A549 (cell line): ENCODE measurements around the gene KRT79.

ENCODE experiments used
- CBX2 ChIP-seq: fragments of 200-600 bp; sonication (generic); IDR thresholded peaks from 2 replicates; pipeline ENCODE4 v1.6.1; 2016; ENCODE audit warnings: low read depth, mild to moderate bottlenecking, borderline replicate concordance
- EHMT2 ChIP-seq: fragments of 200-600 bp; sonication (generic); IDR thresholded peaks from 2 replicates; pipeline ENCODE4 v1.6.1; 2016; ENCODE audit warnings: antibody characterized with exemption, low read depth, mild to moderate bottlenecking, moderate library complexity
- EP300 ChIP-seq, 2 experiments: fragments of >200 bp; sonication (Bioruptor Twin); formaldehyde crosslinking; IDR thresholded peaks; 2 replicates in 1 of 2; 3 replicates in 1 of 2; pipeline ENCODE4 v1.6.1; 2016 to 2017
- ESRRA ChIP-seq: fragments of 150-350 bp; IDR thresholded peaks from 2 replicates; pipeline ENCODE4 v1.6.1; 2014; ENCODE audit warnings: mild to moderate bottlenecking, low read length, borderline replicate concordance
- HDAC2 ChIP-seq: fragments of 200-600 bp; sonication (generic); IDR thresholded peaks from 2 replicates; pipeline ENCODE4 v1.6.1; 2016
- JUN ChIP-seq, 2 experiments: fragments of >200 bp; sonication (Bioruptor Twin); formaldehyde crosslinking; IDR thresholded peaks; 2 replicates in 1 of 2; 3 replicates in 1 of 2; pipeline ENCODE4 v1.6.1; 2016 to 2017
- KDM5A ChIP-seq: fragments of 200-600 bp; sonication (generic); IDR thresholded peaks from 2 replicates; pipeline ENCODE4 v1.6.1; 2016; ENCODE audit warnings: antibody characterized with exemption, mild to moderate bottlenecking
- NR3C1 ChIP-seq: fragments of >200 bp; sonication (Bioruptor Twin); formaldehyde crosslinking; IDR thresholded peaks from 3 replicates; pipeline ENCODE4 v1.6.1; 2017
- POLR2A ChIP-seq: IDR thresholded peaks from 2 replicates; pipeline ENCODE4 v1.6.1; 2012; ENCODE audit warnings: mild to moderate bottlenecking, low read length
- RAD21 ChIP-seq, 2 experiments: fragments of >200 bp in 1 of 2; sonication (Bioruptor Twin) in 1 of 2; formaldehyde crosslinking in 1 of 2; IDR thresholded peaks in 1 of 2; conservative IDR thresholded peaks in 1 of 2; 2 replicates in 1 of 2; 3 replicates in 1 of 2; pipeline ENCODE4 v1.6.1; 2012 to 2018; ENCODE audit warnings: inconsistent platforms in 1 of 2
- SREBF2 ChIP-seq: fragments of 450-650 bp; IDR thresholded peaks from 2 replicates; pipeline ENCODE4 v1.6.1; 2014; ENCODE audit warnings: mild to moderate bottlenecking, moderate library complexity
- ZNF302 ChIP-seq: fragments of 250-450 bp; sonication (Bioruptor Pico); IDR thresholded peaks from 2 replicates; pipeline ENCODE4 v1.9.0; 2021; ENCODE audit warnings: inconsistent platforms, mild to moderate bottlenecking, moderate library complexity
- TF ChIP-seq, protein P1 (sequence below): fragments of >200 bp; sonication (Bioruptor Twin); formaldehyde crosslinking; IDR thresholded peaks from 3 replicates; pipeline ENCODE4 v1.5.1; 2016
- TF ChIP-seq, protein P2 (sequence below): fragments of 200-600 bp; sonication (generic); IDR thresholded peaks from 2 replicates; pipeline ENCODE4 v1.6.1; 2016; ENCODE audit warnings: antibody characterized with exemption, mild to moderate bottlenecking, moderate library complexity

DNA sequence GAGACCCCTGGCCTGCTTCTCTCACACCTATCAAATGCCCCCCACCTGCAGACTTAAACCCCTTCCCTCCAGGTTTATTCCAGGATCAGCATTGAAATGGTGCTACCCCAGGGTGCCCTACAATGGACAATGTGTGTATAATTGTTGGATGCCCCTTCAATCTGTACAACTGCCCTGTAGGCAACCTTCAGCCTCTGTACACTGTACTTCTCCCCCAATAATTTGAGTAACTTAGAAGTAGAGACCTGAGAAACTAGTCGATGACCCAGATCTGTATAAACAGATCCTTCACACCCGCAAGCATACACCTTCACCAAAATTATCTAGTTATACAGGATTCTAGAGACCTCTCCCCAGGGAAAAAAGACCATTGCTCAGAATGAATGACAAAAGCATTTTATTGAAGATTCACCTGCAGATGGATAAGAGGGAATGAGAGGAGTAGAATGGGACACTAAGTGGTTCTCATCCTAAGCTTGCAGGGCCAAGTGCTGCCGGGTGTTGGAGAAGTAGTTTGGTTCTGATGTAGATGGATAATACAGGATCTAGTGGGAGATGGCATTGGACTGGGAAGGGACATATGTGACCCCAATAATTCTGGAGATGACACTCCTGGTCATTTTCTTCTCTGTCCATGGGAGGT, 27.8 kb downstream of the KRT79 start:
- TF ChIP-seq, protein P1, sequence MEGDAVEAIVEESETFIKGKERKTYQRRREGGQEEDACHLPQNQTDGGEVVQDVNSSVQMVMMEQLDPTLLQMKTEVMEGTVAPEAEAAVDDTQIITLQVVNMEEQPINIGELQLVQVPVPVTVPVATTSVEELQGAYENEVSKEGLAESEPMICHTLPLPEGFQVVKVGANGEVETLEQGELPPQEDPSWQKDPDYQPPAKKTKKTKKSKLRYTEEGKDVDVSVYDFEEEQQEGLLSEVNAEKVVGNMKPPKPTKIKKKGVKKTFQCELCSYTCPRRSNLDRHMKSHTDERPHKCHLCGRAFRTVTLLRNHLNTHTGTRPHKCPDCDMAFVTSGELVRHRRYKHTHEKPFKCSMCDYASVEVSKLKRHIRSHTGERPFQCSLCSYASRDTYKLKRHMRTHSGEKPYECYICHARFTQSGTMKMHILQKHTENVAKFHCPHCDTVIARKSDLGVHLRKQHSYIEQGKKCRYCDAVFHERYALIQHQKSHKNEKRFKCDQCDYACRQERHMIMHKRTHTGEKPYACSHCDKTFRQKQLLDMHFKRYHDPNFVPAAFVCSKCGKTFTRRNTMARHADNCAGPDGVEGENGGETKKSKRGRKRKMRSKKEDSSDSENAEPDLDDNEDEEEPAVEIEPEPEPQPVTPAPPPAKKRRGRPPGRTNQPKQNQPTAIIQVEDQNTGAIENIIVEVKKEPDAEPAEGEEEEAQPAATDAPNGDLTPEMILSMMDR: no peak
- TF ChIP-seq, protein P2, sequence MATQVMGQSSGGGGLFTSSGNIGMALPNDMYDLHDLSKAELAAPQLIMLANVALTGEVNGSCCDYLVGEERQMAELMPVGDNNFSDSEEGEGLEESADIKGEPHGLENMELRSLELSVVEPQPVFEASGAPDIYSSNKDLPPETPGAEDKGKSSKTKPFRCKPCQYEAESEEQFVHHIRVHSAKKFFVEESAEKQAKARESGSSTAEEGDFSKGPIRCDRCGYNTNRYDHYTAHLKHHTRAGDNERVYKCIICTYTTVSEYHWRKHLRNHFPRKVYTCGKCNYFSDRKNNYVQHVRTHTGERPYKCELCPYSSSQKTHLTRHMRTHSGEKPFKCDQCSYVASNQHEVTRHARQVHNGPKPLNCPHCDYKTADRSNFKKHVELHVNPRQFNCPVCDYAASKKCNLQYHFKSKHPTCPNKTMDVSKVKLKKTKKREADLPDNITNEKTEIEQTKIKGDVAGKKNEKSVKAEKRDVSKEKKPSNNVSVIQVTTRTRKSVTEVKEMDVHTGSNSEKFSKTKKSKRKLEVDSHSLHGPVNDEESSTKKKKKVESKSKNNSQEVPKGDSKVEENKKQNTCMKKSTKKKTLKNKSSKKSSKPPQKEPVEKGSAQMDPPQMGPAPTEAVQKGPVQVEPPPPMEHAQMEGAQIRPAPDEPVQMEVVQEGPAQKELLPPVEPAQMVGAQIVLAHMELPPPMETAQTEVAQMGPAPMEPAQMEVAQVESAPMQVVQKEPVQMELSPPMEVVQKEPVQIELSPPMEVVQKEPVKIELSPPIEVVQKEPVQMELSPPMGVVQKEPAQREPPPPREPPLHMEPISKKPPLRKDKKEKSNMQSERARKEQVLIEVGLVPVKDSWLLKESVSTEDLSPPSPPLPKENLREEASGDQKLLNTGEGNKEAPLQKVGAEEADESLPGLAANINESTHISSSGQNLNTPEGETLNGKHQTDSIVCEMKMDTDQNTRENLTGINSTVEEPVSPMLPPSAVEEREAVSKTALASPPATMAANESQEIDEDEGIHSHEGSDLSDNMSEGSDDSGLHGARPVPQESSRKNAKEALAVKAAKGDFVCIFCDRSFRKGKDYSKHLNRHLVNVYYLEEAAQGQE: no peak
- TF ChIP-seq ZNF302 (CRISPR knock-in tag): no peak
- no peak for TF ChIP-seq KDM5A
- no peak for TF ChIP-seq POLR2A
- TF ChIP-seq CBX2: no peak
- no peak for TF ChIP-seq HDAC2
- TF ChIP-seq ESRRA: no peak
- no peak for TF ChIP-seq RAD21 (conservative IDR thresholded peaks at IDR 0.05 in 1 of 2, IDR thresholded peaks at IDR 0.05 in 1 of 2)
- TF ChIP-seq NR3C1: no peak
- TF ChIP-seq EP300 (IDR thresholded peaks at IDR 0.05): no peak
- no peak for TF ChIP-seq SREBF2
- no peak for TF ChIP-seq JUN (IDR thresholded peaks at IDR 0.05)
- no peak for TF ChIP-seq EHMT2
